Neural progenitor cell (in vitro differentiated cells): ENCODE data around the gene CARD11. TPM values are rescaled to one million over a fixed set of nuclear protein-coding genes. Genes with fewer than 3 reads are reported as not detected.

Source experiments
- DNase-seq: peaks from one replicate; pipeline ENCODE4 v3.0.0-alpha.2; 2016; ENCODE audit warnings: low spot score
- H2AFZ ChIP-seq: fragments of 200-600 bp; sonication (generic); replicated peaks from 2 replicates; pipeline ENCODE4 v1.6.1; 2016; ENCODE audit warnings: antibody characterized with exemption
- H3F3A ChIP-seq: fragments of 200-600 bp; sonication (generic); 2 replicates; pipeline ENCODE4 v1.6.1; 2016; ENCODE audit warnings: antibody characterized with exemption, low read depth
- H3K27ac ChIP-seq: fragments of 200-600 bp; sonication (generic); 2 replicates; pipeline ENCODE4 v1.5.1; 2016; ENCODE audit warnings: mild to moderate bottlenecking
- H3K27me3 ChIP-seq: fragments of 200-600 bp; sonication (generic); 2 replicates; pipeline ENCODE4 v1.6.1; 2016; ENCODE audit warnings: mild to moderate bottlenecking, moderate library complexity
- H3K36me3 ChIP-seq: fragments of 200-600 bp; sonication (generic); 2 replicates; pipeline ENCODE4 v1.5.1; 2016
- H3K4me1 ChIP-seq: fragments of 200-600 bp; sonication (generic); 2 replicates; pipeline ENCODE4 v1.6.1; 2016; ENCODE audit warnings: mixed run types
- H3K4me2 ChIP-seq: fragments of 200-600 bp; sonication (generic); 2 replicates; pipeline ENCODE4 v1.6.1; 2016
- H3K4me3 ChIP-seq: fragments of 200-600 bp; sonication (generic); 2 replicates; pipeline ENCODE4 v1.5.1; 2016
- H3K79me2 ChIP-seq: fragments of 200-600 bp; sonication (generic); 2 replicates; pipeline ENCODE4 v1.6.1; 2016; ENCODE audit warnings: low read depth
- H3K9ac ChIP-seq: fragments of 200-600 bp; sonication (generic); 2 replicates; pipeline ENCODE4 v1.6.1; 2016
- H3K9me3 ChIP-seq: fragments of 200-600 bp; sonication (generic); 2 replicates; pipeline ENCODE4 v1.5.1; 2016; ENCODE audit warnings: low read depth
- H4K20me1 ChIP-seq: fragments of 200-600 bp; sonication (generic); 2 replicates; pipeline ENCODE4 v1.6.1; 2016; ENCODE audit warnings: low read depth
- H3K27ac Mint-ChIP-seq: 3 replicates; pipeline ENCODE4 v1.8.0; 2021; ENCODE audit warnings: mixed read lengths
- H3K27me3 Mint-ChIP-seq: 2 replicates; pipeline ENCODE4 v1.8.0; 2022; ENCODE audit warnings: low read depth, mild to moderate bottlenecking, inconsistent platforms, moderate library complexity, mixed read lengths; ENCODE audit not compliant: insufficient read depth
- H3K36me3 Mint-ChIP-seq: 3 replicates; pipeline ENCODE4 v1.8.0; 2021; ENCODE audit warnings: mixed read lengths
- H3K4me1 Mint-ChIP-seq: 3 replicates; pipeline ENCODE4 v1.8.0; 2021; ENCODE audit warnings: mixed read lengths
- H3K4me3 Mint-ChIP-seq: 3 replicates; pipeline ENCODE4 v1.8.0; 2021; ENCODE audit warnings: mild to moderate bottlenecking, moderate library complexity, mixed read lengths
- H3K9me3 Mint-ChIP-seq: 3 replicates; pipeline ENCODE4 v1.8.0; 2020; ENCODE audit warnings: mixed read lengths
- CTCF ChIP-seq: fragments of 200-600 bp; sonication (generic); IDR thresholded peaks from 2 replicates; pipeline ENCODE4 v1.5.1; 2017; ENCODE audit warnings: antibody characterized with exemption, mild to moderate bottlenecking
- EZH2 ChIP-seq: fragments of 200-600 bp; sonication (generic); IDR thresholded peaks from 2 replicates; pipeline ENCODE4 v1.6.1; 2017; ENCODE audit warnings: antibody characterized with exemption, mild to moderate bottlenecking, moderate library complexity
- EZH2phosphoT487 ChIP-seq: fragments of 200-600 bp; sonication (generic); IDR thresholded peaks from 2 replicates; pipeline ENCODE4 v1.6.1; 2017; ENCODE audit warnings: antibody characterized with exemption
- total RNA-seq: library from RNA; depleted of rRNA; stranded (reverse); fragments of >200 nt; gene quantifications from 2 replicates; pipeline ENCODE4 v1.2.3, GENCODE V29; 2015; ENCODE audit warnings: low replicate concordance

Gene CARD11
- total RNA-seq, 1 donor from 2014 or later = 0.75 TPM

GRCh38 chr7:3063016-3063753, 19.5 kb upstream of the CARD11 start:
- Histone ChIP-seq H3K36me3 (no peaks in the 10 kb centered on the region), H3K9me3 (no peaks in the 10 kb centered on the region), H3K79me2 (no peaks in the 10 kb centered on the region), H3K9ac (no peak overlapping the region), H3K4me2 (no peak overlapping the region), H3K27me3 (no peaks in the 10 kb centered on the region), H3K4me1 (no peaks in the 10 kb centered on the region), H3F3A (no peaks in the 10 kb centered on the region), H2AFZ (no peak overlapping the region), H3K4me3 (no peak overlapping the region), H3K27ac (no peak overlapping the region), H4K20me1 (no peaks in the 10 kb centered on the region)
- H3K4me3 Mint-ChIP-seq = no peak overlapping the region
- H3K36me3 Mint-ChIP-seq = peaks cover 1% of the 10 kb centered on the region
- H3K4me1 Mint-ChIP-seq = peaks cover 18% of the 10 kb centered on the region
- TF ChIP-seq EZH2phosphoT487 (no peak), EZH2 (no peak), CTCF (no peak)
- no peak overlapping the region for H3K27ac Mint-ChIP-seq
- H3K9me3 Mint-ChIP-seq = peaks cover 12% of the 10 kb centered on the region
- peaks cover 5% of the 10 kb centered on the region for H3K27me3 Mint-ChIP-seq
- no peak for DNase-seq

- no peaks in the 10 kb centered on the region for H3K27me3 ChIP-seq
- H3K4me2 ChIP-seq = no peak overlapping the region
- DNase-seq = no peak
- H3K36me3 ChIP-seq = no peaks in the 10 kb centered on the region
- H3K9ac ChIP-seq = no peak overlapping the region
- no peak overlapping the region for H3K27ac ChIP-seq
- H3K4me1 ChIP-seq = no peaks in the 10 kb centered on the region
- no peaks in the 10 kb centered on the region for H4K20me1 ChIP-seq
- peaks cover 2% of the 10 kb centered on the region for H3K27me3 Mint-ChIP-seq
- H3K9me3 ChIP-seq = peaks cover 4% of the 10 kb centered on the region
- TF ChIP-seq EZH2phosphoT487 = no peak
- TF ChIP-seq EZH2 = no peak
- H3K27ac Mint-ChIP-seq = no peak overlapping the region
- H3K4me3 ChIP-seq = no peak overlapping the region
- peaks cover 18% of the 10 kb centered on the region for H3K9me3 Mint-ChIP-seq
- no peaks in the 10 kb centered on the region for H3F3A ChIP-seq
- H3K4me3 Mint-ChIP-seq = no peak overlapping the region
- H2AFZ ChIP-seq = peak overlapping the region; percentile 0
- no peaks in the 10 kb centered on the region for H3K79me2 ChIP-seq
- H3K36me3 Mint-ChIP-seq = peaks cover 1% of the 10 kb centered on the region
- peaks cover 19% of the 10 kb centered on the region for H3K4me1 Mint-ChIP-seq
Observed at GRCh38 chr7:3057066-3057420, 13.4 kb upstream of the CARD11 start.

GRCh38 chr7:3056234-3057065, 12.8 kb upstream of the CARD11 start:
- Histone ChIP-seq H3K9ac (no peak overlapping the region), H3K27me3 (no peaks in the 10 kb centered on the region), H3K4me1 (no peaks in the 10 kb centered on the region), H2AFZ (peak overlapping the region; percentile 0), H3K9me3 (peaks cover 4% of the 10 kb centered on the region), H3K27ac (no peak overlapping the region), H3K4me2 (no peak overlapping the region), H4K20me1 (no peaks in the 10 kb centered on the region), H3F3A (no peaks in the 10 kb centered on the region), H3K79me2 (no peaks in the 10 kb centered on the region), H3K36me3 (no peaks in the 10 kb centered on the region), H3K4me3 (no peak overlapping the region)
- TF ChIP-seq CTCF = no peak
- no peak for TF ChIP-seq EZH2phosphoT487
- TF ChIP-seq EZH2 = no peak
- no peak overlapping the region for H3K27ac Mint-ChIP-seq
- H3K4me1 Mint-ChIP-seq = peaks cover 16% of the 10 kb centered on the region
- peaks cover 2% of the 10 kb centered on the region for H3K27me3 Mint-ChIP-seq
- H3K36me3 Mint-ChIP-seq = no peaks in the 10 kb centered on the region
- DNase-seq = no peak
- H3K4me3 Mint-ChIP-seq = no peak overlapping the region
- peaks cover 18% of the 10 kb centered on the region for H3K9me3 Mint-ChIP-seq
